ENCODE measurements around the gene TTPAL.
"Not testable (repeated sequence)": the region's sequence is repeated elsewhere in the genome, so short reads cannot be mapped to it uniquely, and the experiment has no call there.

The TTPAL gene

DNA sequence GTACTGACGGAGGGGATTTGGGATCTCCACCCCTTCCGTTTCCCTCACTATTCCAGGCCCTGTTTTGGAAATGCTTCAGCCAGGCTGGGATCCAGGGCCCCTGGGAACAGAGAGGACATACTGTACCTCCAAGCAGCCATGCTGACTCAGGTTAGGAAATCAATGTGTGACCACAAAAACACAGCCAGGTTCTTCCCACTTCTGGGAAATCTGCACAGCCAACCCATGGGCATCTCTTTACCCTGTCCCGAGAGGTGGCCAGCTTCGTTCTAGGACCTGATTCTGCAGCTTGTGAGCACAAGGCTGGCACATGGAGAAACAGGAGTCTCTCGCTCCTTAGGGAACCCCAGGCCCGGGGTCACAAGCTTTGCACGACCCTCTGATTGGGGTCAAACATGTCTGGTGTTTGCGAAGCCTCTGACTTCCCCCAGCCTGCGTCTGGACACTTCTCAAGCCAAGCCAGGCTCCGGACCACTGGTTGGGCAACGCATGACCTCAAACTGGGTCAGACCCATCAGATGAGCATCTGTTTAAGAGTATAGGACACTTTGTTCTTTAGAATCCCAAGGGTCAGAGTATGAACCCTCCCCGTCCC is 8.3 kb upstream of the TTPAL start:
- no peak for DNase-seq (ENCODE audit: low read depth in 2 of 2)

DNA sequence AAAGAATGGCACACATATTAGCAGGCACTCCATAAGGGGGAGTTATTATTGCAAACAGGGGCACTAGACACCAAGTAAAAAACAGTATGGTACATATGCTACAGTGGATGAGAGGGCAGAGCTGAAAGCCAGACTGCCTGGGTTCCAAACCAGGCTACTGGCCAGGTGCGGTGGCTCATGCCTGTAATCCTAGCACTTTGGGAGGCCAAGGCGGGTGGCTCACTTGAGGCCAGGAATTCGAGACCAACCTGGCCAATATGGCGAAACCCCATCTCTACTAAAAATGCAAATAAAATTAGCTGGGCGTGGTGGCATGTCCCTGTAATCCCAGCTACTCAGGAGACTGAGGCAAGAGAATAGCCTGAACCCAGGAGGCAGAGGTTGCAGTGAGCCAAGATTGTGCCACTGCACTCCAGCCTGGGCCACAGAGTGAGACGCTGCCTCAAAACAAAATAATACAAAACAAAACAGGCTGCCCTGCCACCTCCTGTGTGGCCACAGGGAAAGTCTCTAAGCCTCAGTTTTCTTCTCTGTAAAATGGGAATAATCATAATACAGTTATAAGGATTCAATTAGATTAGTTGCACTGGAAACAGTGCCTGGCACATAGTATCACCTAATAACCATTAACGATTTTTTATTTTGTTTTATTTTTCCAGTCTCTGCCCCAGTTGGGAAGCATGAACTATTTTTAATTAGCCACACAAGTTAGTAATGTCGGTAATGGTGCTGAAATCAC is 7.5 kb upstream of the TTPAL start:
- no peak for DNase-seq (ENCODE audit: low read depth in 2 of 2)

DNA sequence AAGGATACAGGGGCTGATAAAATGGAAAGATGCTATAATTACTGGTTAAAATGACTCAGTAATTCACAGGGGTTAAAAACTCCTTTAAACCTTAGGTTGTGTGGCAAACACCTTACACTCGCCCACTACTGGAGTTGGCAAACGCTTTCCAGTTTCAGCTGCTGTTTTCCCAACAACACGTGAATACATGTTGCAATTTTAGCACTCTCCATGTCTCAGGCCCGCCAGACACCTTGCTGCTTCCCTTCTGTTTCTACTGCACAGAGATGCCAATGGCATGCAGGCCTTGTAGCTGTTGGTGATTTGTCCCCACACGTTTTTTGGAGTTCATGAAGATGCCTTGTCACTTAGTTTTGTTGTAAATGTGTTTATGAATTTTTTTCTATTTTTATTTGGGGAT is 5.3 kb upstream of the TTPAL start:
- no peak for DNase-seq (ENCODE audit: low read depth in 2 of 2)

DNA sequence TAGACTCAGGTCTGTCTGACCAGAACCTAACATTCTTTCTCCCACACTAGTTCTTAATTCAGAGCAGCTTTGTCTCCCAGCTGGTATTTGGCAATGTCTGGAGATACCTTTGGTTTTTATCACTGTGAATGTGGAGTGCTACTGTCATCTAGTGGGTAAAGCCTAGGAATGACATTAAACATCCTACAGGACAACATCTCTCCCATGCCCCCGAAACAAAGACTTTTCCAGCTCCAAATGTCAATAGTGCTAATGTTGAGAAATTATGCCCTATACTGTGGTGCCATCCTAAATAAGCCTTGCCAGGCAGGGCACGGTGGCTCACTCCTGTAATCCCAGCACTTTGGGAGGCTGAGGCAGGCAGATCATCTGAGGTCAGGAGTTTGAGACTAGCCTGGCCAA is 4.2 kb upstream of the TTPAL start:
- no peak for DNase-seq (ENCODE audit: low read depth in 2 of 2)

DNA sequence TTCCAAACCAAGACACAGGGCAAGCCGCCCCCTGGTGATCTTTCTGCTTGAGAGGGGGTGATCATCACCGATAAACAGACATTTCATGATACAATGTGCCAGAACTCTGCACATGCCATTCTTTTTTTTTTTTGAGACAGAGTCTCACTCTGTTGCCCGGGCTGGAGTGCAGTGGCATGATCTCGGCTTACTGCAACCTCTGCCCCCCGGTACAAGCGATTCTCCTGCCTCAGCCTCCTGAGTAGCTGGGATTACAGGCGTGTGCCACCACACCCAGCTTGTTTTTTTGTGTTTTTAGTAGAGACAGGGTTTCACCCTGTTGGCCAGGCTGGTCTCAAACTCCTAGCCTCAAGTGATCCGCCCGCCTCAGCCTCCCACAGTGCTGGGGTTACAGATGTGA is 3.4 kb upstream of the TTPAL start:
- not testable (repeated sequence) for DNase-seq (ENCODE audit: low read depth in 2 of 2)

DNA sequence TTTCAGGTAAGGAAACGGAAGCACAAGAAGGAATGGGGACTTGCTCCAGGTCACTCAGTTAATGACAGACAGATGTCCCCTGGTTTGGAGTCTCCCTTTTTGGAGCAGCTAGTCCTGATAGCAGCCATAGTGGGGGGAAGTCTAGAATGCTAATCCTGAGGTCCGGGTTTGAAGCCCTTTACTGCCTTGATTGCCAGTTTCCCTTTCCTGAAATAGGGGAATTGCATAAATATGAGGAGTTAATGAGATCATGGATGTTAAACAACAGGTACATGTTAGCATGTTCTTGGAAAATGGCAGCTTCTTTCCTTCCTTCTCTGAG is 341 bp upstream of the TTPAL start:
- DNase-seq (ENCODE audit: low read depth in 2 of 2): no peak

DNA sequence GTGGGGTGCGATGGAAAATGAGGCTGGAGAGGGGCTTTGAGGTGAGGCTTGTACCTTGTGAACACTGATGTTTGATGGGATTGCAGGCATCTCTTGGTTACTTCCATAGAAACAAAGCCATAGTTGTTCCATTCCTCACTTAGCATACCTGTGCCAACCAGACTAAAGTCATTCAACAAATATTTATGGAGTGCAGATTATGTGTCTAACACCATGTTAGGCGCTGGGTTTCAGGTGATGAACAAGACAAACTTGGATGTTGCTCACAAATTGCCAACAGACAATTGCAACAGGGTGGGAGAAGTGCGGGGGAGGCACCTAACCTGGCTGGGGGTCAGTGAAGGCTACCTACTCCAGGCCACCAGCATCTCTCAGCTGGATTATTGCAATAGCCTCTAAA is 1.5 kb downstream of the TTPAL start:
- no peak for DNase-seq (ENCODE audit: low read depth in 2 of 2)

DNA sequence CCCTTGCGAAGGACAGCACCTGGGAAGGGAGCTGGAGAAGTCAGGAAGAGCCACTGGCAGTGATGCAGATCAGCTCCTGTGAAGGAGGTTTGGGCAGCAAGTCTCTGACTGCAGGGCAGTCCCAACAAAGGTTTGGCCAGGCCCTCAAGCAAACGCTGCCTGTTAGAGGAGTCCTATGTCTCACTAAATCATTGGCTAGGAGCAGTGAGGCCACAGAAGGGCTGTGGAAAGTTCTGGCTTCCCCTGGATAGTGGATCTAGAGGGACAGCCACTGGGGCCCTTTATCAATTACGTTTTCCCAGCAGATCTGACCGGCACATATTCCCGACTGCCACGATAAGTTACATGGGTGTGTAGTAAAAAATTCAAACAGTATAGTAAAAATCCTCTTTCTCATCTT is 2.5 kb downstream of the TTPAL start:
- no peak for DNase-seq (ENCODE audit: low read depth in 2 of 2)

DNA sequence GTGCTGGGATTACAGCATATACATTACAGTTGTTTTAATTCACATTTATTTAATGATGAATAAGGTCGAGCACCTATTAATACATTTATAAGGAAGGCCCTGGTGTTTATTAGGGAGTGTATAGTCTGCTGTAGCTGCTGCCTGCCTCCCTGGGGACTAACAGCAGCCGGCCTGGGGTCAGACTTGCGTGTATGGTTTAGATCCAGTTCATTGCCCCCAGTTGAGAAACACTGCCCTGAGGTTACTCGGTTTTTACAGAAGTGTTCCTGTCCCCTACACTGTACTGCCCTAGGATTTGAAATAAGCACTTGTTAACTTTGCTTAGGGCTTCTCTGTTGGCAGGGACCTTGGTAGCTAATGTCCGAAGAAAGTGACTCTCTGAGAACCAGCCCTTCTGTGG is 4.0 kb downstream of the TTPAL start:
- DNase-seq (ENCODE audit: low read depth in 2 of 2): no peak

DNA sequence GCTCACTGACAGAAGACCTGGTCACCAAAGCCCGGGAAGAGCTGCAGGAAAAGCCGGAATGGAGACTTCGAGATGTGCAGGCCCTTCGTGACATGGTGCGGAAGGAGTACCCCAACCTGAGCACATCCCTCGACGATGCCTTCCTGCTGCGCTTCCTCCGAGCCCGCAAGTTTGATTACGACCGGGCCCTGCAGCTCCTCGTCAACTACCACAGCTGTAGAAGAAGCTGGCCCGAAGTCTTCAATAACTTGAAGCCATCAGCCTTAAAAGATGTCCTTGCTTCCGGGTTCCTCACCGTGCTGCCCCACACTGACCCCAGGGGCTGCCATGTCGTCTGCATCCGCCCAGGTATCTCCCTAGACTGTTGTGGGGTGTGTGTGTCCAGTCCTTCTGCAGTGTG is 4.4 kb downstream of the TTPAL start:
- no peak for DNase-seq (ENCODE audit: low read depth in 2 of 2)

DNA sequence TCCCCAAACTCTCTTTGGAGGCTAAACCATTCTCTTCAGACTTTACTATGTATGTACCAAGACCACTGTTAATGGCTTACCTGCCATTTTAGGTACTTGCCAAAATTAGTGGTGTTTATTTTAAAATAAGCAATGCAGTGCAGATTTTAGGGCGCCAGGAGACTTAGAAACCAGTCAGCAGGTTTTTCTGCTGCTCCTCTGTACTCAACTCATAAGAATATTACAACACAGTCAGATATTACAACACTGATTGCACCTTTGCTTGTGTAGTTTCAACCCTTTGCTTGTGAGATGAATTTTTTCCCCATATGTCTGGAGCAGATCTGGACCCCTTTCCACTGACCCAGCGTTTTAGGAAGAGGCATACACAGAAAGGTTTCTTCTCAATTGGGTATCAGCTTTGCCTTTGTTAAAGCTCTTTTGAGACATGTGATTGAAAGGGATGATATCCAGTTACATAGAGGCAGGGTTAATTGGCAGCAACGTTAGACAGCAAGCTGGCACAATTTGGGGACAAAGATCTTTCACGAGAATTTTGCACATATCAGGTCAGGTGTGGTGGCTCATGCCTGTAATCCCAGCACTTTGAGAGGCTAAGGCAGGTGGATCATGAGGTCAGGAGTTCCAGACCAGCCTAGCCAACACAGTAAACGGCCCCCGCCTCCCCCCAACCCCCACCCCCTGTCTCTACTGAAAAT is 6.2 kb downstream of the TTPAL start:
- no peak for DNase-seq (ENCODE audit: low read depth in 2 of 2)

DNA sequence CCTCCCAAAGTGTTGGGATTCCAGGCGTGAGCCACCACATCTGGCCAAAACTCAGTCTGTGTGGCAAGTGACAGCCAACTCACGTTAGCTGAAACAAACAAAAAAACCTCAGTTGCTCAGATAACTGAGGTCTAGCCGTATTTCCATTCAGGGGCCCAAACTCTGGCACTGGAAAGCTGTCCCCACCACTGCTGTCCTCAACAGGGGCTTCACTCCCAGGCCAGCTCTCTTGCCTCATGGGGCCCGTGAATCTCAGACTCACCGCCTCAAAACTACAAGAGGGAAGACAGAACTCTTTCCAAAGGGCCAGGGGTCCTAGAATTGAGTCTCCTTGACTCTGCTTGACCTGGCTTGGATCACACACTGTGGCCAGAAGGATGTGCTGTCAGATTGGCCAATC is 7.4 kb downstream of the TTPAL start:
- DNase-seq (ENCODE audit: low read depth in 2 of 2): no peak

DNA sequence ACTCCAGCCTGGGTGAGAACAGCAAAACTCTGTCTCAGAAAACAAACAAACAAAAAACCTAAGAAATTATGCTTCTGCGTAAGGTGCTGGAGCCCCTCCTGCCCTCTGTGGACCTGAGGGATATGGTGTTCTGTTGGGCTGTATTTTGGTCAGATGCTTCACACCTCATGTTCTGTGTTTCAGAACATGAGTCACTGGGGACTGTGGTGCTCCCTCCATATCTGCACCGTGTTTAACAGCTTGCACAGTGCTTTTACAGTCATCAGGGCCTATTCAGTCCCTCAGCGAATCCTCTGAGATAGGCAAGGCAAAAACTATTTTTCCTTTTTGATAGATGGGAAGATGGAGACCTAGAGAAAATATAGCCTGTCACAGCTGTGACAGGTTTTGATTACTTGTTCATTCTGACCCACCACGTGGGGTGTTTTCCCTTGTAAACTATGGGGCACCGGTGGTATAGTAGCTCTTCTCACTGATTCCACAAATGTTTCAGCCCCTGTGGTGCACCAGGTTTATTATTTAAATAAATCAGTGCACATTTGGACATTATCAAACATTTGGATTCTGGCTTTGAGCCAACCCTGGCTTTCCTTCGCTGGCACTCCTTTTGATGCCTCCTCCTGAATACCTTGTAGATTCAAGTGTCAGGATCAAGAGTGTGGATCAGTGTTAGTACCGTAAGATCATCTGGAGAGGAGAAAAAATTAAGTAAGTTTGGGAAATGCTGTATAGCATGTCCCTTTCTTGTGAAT is 9.6 kb downstream of the TTPAL start:
- no peak for DNase-seq (ENCODE audit: low read depth in 2 of 2)

DNA sequence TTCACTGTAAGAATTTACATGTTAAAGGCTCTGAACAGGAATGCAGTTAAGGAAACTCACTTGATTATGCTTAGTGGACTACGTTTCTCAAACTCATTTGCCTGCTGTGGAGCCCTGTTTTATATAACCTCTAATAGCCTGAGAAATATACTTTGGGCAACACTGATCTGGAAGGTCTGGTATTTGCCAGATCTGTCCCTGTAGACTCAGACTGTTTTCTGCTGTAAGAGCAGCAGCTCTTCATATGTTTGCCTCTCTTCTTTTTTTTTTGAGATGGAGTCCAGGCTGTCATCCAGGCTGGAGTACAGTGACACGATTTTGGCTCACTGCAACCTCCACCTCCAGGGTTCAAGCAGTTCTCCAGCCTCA is 10.1 kb downstream of the TTPAL start:
- no peak for DNase-seq (ENCODE audit: low read depth in 2 of 2)

DNA sequence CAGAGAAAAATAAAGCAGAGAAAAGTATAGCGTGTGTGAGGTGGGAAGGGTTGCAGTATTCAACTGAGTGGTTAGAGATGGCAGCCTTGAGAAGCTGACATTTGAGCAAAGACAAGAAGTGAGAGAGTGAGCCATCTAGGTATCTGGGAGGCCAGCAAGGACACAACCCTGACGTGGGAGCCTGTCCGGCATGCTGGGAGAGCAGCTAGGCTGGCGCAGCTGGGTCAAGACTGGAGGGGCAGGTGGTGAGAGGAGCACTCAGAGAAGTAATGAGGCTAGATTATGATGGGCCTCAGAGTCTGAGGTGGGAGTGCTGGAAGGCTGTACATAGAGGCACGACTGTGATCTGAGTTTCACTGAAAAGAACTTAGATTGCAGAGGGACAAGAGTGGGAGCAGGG is 12.9 kb downstream of the TTPAL start:
- no peak for DNase-seq (ENCODE audit: low read depth in 2 of 2)

DNA sequence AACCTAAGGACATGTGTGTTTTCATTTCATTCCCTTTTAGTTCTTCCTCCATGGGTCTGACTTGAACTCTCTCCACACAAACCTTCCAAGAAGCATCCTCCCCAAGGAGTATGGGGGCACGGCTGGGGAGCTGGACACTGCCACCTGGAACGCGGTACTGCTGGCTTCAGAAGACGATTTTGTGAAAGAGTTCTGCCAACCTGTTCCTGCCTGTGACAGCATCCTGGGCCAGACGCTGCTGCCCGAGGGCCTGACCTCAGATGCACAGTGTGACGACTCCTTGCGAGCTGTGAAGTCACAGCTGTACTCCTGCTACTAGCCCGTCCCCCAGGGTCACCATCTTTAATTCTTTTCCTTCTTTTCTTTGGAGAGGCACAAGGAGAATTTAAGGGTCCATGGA is 13.5 kb downstream of the TTPAL start:
- DNase-seq (ENCODE audit: low read depth in 2 of 2): no peak

DNA sequence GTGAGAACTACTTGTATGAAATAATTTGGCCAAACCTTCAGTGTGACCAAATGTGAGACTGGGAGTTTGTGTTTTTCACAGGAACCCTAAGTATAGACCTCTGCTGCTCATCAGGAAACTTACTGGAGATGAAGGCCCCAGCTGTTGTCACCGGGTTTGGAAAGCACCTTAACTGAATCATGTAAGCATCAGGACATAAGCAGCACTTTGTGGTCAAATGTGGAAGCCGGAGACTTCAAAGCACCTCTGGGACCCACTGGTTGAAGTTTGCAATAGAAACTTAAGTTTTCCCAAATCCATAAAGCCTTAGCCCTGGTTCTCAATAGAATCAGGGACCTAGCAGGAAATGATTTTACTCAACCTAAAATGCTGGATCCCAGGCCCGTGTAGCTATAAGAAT is 14.3 kb downstream of the TTPAL start:
- DNase-seq (ENCODE audit: low read depth in 2 of 2): no peak

DNA sequence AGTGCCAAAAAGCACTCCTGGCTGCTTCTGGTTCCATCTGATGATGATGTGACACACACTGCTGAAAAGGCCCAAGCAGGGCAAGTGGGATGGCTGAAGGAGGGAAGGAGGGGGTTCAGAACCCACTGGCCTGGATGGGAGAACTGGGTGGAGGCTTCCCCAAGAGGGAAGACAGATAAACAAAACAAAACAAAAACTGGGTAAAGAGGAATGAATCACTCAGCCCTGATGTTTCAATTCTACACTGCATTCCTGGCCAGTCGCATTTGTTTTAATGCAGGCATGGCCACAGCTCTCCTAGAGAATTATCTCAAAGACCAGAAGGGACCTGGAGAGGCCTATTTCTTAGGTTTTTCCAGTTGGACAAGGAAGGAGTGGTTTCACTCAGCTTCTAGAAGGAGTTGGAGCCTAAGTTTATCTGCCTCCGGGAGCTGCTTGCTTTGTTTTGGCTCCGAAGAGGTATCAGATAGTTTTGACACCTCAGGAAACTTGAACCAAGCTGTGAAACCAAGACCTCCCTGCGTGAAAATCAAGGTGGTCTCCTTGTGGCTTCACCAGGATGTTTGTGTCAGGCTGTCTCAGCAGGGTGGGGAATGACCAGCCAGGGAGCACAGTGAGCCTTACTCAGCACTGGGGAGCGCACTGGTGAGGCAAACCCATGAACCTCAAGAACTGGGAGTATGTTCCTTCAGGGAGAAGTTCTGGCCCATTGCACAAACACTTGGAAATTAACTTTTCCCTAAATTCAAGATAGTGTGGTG is 16.1 kb downstream of the TTPAL start:
- DNase-seq (ENCODE audit: low read depth in 2 of 2): no peak

DNA sequence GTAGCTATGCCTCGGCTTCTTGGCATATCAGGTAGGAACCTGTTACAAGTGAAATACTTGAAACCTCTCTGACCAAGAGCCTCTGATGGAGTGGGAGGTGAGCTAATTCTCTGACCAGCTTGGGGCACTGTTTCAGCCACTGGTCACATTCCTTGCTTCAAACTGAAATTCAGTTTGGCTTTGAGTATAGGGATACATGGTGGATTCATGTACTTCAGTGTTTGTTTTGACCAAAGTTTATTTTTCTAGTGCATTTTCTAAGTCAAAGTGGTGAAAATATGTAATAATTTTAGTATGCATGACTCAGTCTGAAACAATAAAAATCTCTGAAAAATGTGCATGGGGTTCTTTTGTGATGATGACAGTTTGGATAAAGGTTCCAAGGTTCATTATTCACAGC is 18.6 kb downstream of the TTPAL start:
- no peak for DNase-seq (ENCODE audit: low read depth in 2 of 2)

DNA sequence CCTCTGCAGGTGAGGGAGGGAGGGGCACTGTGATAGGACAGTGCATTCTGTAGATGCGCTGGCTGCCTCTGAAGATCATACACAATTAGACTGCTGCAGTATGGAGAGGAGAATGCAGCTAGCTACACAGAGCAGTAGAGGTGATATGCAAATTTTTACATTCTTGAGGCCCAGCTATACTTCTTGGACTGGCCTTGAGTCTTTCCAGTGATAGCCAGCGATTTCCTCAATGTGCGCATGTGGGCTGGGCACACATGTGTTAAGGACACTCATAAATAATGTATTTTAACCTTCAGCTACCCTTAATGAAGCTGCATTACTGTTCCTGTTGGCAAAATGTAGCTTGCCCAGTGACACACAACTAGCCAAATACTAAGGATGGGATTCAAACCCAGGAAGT is 19.0 kb downstream of the TTPAL start:
- DNase-seq (ENCODE audit: low read depth in 2 of 2): no peak

DNA sequence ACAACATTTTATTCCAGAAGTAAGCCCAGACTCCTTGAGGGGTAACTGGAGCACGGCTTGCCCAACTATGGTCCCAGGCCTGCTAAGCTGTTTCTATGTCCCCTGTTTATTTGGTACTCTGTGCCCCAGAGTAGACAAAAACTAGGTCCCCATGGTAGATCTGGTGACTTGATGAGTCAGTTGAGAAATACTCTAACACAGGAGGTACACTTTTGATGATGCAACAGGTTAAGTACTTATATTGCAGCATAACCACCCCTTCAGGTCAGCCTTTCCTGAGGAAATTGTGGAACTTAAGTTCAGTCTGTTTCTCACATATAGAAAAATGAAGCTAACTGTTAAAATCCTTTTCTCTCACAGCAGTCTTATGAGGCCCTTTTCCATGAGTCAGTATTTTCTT is 19.6 kb downstream of the TTPAL start:
- no peak for DNase-seq (ENCODE audit: low read depth in 2 of 2)

DNA sequence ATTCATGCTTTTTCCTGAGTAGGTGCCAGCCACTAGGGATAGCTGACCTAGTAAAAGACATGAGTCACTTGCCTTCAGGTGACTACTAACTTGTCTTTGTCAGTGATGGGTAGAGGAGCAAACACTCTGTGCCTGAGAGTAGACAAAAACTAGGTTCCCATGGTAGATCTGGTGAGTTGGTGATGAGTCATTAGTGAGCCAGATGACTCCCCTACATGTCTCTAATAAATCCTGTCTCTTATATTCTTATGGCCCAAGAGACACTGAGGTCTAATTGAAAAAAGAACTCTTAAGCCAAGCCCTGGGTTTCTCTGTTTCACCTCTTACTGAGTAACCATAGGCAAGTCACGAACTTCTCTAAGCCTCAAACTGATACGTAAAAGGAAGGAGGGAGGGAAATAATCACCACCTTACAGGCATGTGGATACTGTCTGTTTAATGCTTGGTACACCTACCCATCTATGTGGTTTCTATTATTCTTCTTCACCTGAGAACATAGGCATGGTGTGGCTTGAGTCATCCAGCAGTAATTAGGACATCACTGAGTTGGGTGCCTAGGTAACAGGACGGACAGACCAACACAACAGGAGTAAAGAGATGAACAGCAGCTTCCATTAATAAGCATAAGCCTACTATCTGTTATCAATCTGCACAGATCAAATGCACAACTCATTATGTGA is 20.3 kb downstream of the TTPAL start:
- no peak for DNase-seq (ENCODE audit: low read depth in 2 of 2)
